ENCODE results near the gene HSPA12B. TPM values are rescaled to one million over a fixed set of nuclear protein-coding genes. Genes with fewer than 3 reads are reported as not detected.

The HSPA12B gene
- total RNA-seq, 1 donor from 2014 or later, result 1.2 TPM

DNA sequence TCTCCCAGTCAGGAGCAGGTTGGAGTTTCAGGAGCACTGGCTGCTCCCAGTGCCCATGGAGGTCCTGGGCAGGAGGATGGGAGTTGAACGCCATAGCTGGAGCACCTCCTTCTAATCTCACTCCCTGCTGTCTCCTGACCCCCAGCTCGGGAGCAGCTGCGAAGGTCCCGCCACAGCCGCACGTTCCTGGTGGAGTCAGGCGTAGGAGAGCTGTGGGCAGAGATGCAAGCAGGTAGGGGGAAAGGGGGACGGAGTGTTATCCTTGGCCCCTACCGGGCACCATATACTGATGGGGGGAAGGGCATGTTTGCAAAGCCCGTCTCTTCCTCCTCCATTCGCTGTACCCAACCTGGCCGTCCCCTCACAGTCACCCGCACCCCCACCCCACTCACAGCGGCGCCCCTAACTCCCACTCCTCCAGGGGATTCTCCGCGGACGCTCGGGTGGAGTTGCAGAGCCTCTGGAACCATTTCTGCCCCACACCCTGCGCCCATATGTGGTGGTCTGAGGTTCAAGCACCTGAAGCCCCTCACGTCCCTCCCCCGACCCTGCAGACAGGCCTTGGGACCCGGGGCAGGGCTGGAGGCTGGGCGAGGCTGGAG is 16.7 kb downstream of the HSPA12B start:
- no peak for ATAC-seq

DNA sequence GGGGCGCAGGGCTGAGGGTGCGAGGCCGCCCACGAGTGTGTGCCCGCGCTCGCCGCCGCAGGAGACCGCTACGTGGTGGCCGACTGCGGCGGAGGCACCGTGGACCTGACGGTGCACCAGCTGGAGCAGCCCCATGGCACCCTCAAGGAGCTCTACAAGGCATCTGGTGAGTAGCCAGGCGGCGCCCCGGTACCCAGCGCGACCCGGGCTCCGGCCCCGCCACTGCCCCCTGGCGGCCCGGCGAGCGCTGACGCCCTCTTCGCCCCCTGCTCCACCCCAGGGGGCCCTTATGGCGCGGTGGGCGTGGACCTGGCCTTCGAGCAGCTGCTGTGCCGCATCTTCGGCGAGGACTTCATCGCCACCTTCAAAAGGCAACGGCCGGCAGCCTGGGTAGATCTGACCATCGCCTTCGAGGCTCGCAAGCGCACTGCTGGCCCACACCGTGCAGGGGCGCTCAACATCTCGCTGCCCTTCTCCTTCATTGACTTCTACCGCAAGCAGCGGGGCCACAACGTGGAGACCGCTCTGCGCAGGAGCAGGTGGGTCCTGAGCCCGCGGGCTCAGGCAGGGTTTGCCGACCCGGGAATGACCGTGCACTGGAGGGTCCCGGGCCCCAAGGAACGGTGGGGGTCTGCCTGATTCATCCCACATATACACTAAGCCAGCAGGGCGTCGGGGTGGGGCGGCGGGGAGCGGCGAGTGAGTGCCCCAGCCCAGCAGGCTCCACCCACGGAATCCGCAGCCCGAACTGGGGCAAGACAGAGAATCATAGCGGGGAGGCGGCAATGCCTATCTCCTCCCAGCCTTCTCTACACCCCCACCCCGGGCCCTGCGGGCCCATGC is 17.4 kb downstream of the HSPA12B start:
- ATAC-seq, result peak; percentile 24

DNA sequence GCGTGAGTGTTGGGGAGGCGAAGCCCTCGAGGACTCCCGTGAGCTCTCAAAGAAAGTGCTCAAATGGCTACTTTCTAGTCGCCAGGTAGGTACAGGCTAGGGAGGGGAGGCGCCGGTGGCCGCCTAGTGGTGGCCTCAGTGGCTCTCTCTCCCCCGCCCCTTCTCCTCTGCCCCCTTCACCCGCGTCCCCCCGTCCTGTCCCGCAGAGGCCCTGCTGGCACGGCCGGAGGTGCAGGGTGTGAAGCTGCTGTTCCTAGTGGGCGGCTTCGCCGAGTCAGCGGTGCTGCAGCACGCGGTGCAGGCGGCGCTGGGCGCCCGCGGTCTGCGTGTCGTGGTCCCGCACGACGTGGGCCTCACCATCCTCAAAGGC is 18.8 kb downstream of the HSPA12B start:
- no peak for ATAC-seq

GRCh38 chr20:3751675-3752385 is 19.3 kb downstream of the HSPA12B start:
- peak; percentile 65 for ATAC-seq

- no peak for ATAC-seq
Observed at GRCh38 chr20:3752386-3752759, 19.9 kb downstream of the HSPA12B start.

- peak; percentile 58 for ATAC-seq
Observed at GRCh38 chr20:3753098-3753497, 20.6 kb downstream of the HSPA12B start.

GRCh38 chr20:3753501-3754275 is 21.2 kb downstream of the HSPA12B start:
- no peak for ATAC-seq

DNA sequence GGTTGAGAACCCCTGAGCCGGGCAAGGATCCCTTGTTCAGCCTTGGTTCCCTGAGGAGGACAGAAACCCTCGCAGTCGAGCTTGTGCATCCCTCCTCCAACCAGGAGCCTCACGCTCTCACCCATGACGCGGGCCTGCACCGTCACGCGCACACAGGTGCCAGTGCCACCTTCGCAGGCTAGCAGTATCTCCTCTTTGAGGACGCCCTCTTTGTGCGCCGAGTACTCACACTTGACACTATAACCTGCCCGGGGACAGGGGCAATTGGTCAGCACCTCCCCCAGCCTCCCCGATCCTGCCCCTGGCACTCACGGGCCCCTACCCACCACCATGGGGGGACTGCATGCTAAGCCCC is 21.8 kb downstream of the HSPA12B start:
- ATAC-seq, result no peak

- no peak for ATAC-seq
Observed at GRCh38 chr20:3755269-3755668, 22.8 kb downstream of the HSPA12B start.

GRCh38 chr20:3755814-3756480 is 23.5 kb downstream of the HSPA12B start:
- ATAC-seq, result no peak

- ATAC-seq, result no peak
Observed at GRCh38 chr20:3757268-3757667, 24.8 kb downstream of the HSPA12B start.

- ATAC-seq, result no peak
Observed at GRCh38 chr20:3758566-3758965, 26.1 kb downstream of the HSPA12B start.

DNA sequence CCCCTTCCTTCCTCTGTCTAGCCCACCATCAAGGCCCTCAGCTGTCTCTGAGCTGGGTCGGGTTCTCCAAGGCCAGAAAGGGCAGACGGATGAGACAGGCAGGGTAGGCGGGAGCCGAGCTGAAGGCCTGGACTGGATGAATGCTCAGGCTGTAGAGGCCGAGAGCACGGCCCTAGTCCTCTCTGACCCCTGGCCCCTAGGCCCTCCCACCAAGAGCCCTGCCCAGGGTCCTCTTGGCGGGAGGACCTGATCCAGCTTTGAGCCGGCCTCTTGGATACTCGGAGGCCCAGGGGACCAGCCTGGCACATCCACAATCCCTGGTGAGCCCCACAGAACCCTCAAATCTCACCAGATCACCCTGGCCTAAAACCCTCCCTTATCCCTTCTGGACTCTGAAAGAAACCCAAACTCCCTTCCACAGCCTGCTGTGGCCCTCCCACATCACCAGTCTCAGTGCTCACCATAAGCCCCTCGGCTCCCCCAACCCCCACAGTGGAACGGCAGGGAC is 26.9 kb downstream of the HSPA12B start:
- no peak for ATAC-seq

DNA sequence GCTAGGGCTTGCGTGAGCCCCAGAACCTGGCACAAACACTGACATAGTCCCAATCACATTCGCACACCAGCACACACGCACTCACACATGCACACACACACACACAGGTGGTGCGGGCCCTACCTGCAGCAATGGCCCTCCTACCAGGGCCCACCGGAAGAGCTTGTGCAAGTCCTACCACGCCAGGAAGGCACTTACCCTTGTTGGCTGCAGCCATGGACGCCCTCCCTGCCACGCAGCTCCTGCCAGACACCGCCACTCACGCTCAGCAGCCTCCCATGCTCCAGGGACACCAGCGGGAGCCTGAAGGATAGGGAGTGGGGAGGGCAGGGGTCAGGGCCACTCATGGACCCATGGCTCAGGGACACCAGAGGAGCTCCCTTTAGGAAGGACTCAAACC is 27.4 kb downstream of the HSPA12B start:
- no peak for ATAC-seq

DNA sequence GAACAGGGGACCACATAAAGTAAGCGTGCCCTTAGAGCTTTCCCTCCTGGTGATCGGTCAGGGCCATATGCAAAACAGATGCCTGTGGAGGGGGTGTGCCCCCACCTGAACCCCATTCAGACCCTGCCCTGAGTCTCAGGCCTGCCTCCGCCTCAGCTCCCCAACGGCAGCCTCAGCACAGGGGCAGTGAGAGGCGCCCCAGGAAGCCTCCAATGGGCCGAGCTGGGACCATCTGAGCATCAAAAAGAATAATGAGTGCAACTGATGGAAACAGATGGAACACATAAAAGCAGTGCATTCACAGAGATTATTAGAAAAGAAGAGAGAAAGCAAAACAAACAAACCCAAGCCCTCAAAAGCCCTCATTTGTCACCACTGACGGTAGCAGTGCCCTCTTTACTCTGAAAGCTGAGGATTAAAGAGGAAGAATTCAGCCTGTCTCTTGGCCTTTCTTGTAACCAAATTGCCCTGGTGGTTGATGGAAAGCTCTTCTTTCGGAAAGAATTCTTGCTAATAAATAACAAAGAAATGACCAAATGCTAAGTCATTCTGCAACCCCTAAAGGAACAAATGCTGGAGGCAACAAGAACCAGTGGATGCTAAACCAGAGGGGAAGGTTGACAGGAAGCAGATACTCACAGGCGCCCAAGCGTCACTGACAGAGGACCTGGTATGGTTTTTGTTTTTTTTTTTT is 28.3 kb downstream of the HSPA12B start:
- no peak for ATAC-seq

DNA sequence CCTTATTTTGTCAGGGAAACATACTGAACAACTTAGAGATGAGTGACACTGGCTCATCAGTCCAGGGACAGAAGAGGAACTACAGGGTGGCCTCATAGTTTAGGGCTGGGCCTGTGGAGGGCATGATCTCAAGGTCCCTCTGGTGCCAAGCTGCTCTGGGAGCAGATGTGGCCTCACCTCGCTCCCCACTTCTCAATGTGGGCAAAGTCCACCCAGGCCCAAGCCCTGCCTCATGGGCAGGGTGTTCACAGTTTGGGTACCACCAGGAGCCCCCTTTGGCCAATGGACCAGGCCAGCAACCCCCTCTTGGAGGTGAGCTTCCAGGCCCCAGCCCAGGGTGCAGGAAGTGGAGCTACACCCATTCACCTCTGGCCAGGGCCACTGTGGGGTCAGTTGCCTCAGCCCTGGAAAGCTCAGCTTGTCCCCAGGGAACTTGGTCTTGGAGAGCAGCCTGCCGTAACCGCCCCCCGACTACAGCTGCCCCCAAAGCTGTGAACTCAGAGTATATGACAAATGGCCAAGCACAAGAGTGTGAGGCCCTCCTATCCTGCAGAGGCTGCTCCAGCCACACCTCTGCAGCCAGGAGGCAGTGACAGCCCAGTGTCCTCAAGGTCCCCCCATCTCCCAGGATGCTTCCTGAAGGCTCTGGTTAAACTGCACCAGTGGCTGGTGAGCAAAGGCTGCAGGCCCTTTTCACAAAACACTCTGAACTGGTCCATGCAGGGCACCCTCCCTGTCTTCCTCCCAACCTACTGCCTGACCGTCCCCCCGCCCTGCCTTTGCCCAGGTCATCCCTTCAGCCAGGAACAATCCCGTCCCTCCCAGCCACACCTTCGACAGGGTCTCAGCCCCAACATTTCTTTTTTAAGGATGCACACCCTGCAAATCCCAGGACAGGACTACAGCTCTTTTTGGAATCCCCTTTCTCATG is 31.5 kb downstream of the HSPA12B start:
- no peak for ATAC-seq

- ATAC-seq, result no peak
Observed at GRCh38 chr20:3764659-3765058, 32.2 kb downstream of the HSPA12B start.

DNA sequence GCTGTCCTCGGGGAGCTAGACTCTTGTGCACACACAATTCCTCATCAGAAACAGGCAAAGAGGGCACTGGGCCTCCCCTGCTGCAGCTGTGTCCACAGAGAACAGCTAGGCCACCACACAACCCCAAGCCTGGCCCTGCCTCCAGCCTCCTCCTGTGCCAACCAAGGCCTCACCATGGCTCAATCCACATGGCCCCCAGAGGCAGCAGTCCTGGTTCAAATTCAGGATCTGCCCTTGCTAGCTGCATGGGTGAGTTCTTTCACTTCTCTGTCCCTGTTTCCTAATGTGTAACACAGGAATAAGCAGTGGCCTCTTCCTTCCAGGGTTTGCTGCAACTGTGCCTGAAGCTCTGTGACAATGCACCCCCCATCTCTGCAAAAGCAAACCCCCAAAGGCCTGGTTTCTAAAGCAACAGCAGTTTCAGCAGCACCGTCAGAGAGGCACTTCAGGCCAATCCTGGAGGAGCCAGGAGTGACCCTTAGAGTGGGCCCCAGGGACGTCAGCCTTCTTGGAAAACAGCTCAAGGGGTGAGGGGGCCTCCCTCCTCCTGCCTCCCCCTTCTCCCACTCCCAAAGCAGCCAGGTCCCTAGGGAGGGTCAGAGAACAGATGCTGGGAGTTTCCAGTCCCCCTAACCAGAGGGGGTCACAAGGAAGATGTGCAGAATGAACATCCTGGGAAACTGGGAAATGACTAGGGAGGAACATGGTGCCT is 32.8 kb downstream of the HSPA12B start:
- no peak for ATAC-seq

DNA sequence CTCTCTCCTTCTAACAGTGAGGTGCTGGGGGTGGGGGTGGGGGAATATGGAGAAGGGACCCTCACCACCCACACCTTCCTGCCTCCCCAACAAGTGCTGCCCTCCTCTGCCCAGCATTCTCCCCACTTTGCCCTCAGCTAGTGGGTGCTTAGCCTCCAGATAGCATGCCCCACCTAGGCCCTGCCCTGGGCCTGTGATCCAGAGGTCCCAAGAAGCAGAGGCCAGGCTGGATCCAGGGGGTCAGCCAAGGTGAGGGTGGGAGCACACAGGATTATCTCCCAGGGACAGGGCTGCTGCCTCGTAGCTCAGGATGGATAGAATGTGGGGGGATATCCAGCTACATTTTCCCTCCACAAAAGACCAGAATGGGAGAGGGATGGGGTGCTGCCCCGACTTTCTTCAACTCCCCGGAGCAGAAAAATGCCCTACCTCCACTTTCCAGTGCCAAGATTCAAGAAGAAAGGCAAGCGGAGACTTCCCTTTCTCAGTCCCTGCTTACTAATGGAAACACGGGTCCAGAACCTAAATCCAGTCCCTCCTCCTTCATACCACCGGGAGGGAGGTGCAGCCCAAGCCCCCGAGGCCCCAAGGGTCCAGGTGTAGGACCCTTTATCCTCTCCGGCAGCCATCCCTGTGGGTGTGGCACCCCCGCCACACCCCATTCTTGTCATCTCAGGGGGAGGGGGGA is 34.1 kb downstream of the HSPA12B start:
- ATAC-seq, result no peak
